NOMO-1 (cell line): ENCODE data around the gene MYO10.
"Not testable (repeated sequence)": the region's sequence is repeated elsewhere in the genome, so short reads cannot be mapped to it uniquely, and the experiment has no call there.

Source experiments
- DNase-seq, 2 experiments: peaks; one replicate each; lab custom pipeline; 2025; ENCODE audit not compliant: unreplicated experiment in 2 of 2; lab: John Stamatoyannopoulos, UW

MYO10 gene

DNA sequence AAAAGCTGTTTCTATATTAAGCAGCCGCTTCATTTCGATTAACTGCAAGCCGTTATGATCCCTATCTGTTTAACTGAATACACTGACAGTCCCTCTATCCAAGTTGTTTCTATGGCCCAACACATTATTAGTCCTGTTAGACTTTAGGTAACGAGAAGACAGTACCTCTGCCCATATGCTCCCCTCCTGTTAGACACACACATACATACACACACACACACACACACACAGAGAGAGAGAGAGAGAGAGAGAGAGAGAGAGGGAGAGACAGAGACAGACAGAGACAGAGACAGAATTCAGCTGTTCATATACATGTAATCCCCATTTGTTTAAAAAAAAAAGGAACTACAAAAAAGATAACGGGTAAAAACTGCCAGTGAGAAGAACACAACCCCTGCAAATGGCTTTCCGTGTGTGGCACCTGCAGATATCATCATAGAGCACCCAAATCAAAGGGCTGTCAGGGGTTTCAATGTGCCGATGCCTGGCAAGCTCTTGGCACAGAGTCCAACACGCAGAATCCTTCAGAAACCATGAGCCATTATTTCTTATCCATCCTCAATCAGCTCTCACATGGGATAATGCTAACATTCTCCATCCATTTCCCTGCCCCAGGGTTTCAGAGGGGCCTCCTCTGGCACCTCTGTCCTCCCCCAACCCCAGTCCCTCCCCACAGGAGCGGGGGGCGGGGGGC is 144.0 kb downstream of the MYO10 start:
- DNase-seq = no peak

DNA sequence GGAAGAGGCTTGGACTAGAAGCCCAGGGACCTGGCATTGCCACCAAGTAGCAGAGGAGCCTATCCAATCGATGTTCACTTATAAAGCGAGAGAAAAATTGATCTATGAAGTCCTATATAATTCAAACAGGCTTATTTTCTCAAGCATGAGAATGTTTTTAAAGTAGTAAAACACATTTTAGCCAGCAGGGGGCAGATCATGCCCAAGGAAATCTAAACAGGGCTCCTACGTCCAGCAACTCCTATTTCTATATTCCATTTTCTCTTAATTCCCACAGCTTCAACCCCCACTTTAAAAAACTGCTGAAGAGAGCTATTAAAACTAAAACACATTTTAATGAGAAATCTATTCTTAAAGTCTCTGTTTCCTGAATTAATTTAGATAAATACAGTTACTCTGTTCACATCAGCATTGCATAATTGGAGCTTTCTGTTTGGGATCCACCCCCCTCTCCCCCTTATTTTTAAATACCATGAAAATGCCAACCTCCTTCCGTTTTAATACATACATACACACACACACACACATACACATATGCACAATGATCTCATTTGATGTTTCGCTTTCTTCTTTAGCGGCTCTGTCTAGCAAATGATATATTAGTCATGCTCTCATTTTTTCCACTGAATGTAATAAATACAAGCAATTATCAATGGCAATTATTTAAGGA is 144.9 kb downstream of the MYO10 start:
- peak; percentile 38 to 69 for DNase-seq

DNA sequence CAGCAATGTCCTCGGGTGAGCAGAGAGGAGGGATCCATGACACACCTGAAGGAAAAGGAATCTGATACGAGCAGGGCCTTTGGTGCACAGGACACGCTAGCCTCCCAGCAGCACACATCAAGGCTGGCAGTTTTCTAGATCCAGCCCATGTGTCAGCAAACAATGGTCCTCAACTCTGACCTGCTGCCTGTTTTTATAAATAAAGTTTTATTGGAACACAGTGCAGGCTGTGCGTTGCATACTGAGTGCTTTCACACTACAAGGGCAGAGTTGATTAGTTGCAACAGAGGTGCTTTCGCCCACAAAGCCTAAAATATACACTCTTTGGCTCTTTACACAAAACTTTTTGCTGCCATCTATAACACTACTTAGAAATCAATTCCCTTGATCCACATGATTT is 147.1 kb downstream of the MYO10 start:
- no peak for DNase-seq

DNA sequence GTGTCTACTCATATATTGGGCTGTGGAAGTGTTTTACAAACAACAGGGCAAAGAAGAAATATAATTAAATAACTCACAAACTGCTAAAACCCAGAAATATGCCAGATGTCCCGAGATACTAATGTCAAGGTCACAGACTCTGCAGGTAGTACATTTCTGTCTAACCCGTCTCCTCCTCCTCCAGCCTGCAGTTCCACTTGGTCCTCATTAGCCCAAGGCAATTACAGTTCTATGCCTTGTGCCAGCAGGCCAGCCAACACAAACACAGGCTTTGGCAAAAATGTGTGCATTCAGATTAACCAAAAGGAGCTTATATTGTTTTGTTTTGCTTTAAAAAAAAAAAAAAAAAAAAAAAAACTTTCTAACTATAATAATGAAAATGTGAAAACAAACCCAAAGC is 148.8 kb downstream of the MYO10 start:
- DNase-seq = no peak

DNA sequence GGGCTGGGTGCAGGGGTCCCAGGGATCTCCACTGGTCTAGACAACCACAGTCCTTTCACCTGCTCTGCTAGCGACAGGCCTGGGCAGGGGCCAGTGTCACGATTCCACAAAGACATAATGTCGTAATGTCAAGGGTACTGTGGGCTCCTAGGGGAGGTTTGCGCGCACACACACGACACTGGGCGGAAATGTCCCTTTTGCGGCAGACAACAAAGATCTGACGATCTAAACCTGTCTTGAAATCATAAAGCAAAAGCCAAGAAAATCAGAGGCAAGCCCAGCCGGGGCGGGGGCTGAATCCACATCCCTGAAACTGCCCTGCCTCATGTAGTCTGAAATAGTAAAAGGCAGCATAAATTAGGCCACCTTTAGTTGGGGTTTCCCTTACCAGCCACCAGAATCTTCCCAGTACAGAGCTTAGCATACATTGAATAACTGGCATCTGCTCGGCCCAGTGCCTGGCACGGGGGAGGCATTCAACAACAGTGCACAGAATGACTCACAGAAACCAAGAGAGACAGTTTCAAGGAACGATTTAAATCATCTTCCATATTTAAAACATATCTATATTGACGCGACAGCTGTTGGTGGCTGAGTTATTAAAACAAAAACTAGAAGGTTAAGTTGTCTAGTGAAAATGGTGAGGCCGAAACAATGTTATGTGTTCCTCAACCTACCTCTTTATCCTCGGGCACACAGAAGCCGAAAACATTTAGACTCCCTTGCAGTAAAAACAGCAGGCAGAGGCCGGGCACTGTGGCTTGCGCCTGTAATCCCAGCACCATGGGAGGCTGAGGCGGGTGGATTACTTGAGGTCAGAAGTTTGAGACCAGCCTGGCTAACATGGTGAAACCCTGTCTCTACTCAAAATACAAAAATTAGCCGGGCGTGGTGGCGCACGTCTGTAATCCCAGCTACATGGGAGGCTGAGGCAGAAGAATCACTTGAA is 151.0 kb downstream of the MYO10 start:
- DNase-seq = no peak

GRCh38 chr5:16784088-16784487 is 152.0 kb downstream of the MYO10 start:
- no peak for DNase-seq

GRCh38 chr5:16781828-16782626 is 154.1 kb downstream of the MYO10 start:
- DNase-seq = no peak

DNA sequence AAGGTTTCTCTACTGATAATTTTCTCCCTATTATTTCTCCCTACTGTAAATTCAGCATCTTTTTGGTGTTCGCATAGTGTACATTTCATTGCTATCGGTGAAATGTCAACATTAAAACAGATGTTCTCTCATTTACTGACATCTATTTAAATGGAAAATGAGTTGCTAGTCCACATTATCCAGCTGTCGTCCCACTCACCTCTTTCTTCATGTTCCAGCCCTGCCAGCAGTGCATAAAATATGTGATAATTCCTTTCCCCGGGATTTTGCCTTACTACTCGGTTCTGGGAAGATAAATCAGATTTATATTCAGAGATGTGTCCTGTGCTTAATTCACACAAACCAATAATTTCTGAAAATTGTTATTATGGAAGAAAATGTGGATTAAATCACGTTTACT is 155.8 kb downstream of the MYO10 start:
- DNase-seq = no peak

DNA sequence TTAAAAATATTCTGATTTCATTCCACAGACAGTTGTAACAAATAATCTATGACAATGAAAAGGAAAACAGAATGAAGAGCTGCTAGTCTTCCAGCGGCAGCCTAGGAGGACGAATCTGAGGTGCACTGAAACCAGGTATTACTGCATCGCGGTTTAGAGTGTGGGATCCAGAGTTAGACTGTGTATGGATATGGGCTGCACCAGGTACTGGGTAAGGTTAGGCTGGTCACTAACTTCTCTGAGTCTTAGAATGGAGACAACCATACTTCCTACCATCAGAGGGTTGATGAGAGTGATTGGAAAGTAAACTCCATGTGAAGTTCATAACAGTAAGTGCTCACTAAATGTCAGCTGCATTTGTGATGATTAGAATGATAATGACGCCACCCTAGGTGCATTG is 158.7 kb downstream of the MYO10 start:
- DNase-seq = no peak

- no peak for DNase-seq
Observed at GRCh38 chr5:16776611-16777251, 159.4 kb downstream of the MYO10 start.

- DNase-seq = no peak
Observed at GRCh38 chr5:16774806-16775205, 161.3 kb downstream of the MYO10 start.

- no peak for DNase-seq
Observed at GRCh38 chr5:16773991-16774390, 162.1 kb downstream of the MYO10 start.

- no peak for DNase-seq
Observed at GRCh38 chr5:16772556-16772955, 163.5 kb downstream of the MYO10 start.

- no peak for DNase-seq
Observed at GRCh38 chr5:16768184-16768583, 167.9 kb downstream of the MYO10 start.

- no peak for DNase-seq
Observed at GRCh38 chr5:16763211-16763610, 172.9 kb downstream of the MYO10 start.

GRCh38 chr5:16759147-16759773 is 176.8 kb downstream of the MYO10 start:
- DNase-seq = peak in 1 of 2 experiments; percentile 41

DNA sequence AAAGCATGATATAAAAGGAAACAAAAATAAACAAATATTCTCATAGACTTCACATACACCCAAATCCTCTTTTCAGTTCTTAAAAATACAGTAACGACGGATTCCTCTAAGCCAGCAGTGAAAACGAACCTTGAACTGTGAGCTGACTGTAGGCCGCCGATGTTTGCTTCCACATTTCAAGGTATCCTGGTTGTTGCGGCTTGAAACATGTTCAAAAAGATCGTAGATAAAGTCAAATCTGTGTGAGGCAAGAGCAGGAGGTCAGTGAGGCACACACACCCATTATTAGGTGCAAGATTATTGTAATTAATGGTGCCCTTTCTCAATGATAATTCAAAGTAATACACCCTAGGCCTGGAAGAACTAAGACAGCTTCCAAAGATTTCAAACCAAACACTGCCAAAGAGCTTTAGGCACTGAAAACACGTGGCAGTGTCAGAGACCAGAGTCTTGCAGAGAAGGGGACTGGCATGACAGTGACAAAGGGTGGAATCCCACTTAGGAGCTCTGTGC is 178.0 kb downstream of the MYO10 start:
- no peak for DNase-seq

DNA sequence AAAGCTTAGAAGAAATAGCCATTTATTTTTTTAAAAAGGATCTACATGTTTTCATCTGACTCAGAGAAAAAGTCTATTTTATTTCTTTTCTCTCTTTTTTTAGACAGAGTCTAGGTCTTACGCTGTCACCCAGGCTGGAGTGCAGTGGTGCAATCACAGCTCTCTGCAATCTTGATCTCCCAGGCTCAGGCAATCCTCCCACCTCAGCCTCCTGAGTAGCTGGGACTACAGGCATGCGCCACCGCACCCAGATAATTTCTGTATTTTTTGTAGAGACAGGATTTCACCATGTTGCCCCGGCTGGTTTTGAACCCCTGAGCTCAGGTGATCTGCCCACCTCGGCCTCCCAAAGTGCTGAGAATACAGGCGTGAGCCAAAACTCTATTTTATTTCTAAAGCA is 178.5 kb downstream of the MYO10 start:
- not testable (repeated sequence) for DNase-seq

- no peak for DNase-seq
Observed at GRCh38 chr5:16757146-16757545, 178.9 kb downstream of the MYO10 start.
